Measurements from ENCODE around the gene PTH1R.

Gene PTH1R

DNA sequence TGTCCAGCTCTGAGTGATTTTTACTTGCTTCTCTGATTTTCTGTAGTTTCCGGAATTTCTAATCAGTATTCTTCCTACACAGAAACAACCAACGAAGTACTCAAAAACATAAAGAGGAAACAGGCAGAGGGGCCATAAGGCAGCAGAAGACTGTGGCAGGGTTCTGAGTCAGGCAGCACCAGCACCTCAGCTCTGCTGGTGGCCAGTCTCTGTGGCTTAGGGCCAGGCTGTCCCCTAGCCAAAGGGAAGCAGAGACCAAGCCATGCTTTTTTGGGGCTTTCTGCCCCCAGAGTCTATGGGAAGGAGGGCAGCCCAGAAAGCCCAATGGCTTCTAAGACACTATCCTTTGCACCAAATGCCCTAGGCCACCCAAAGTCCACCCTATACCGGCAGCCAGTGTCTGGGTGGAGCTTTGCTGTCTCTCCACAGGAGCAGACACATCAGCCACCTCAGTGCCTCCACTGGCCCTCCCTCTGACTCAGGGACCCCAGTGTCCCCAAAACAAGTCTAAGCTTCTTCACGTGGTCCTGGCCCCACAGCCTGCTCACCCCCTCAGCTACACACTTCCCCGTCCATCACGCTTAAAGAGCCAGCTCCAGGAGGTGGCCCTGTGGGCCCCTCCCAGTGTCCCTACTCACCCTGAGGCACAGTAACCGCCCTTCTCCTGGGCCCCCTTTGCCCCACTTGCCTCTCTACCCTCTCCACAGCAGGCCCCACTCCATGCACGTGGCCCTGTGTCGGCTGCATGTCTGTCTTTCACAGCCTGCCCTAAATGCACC, 52.8 kb downstream of the PTH1R start:
- no peak for DNase-seq (ENCODE audit: low read depth in 2 of 2)

DNA sequence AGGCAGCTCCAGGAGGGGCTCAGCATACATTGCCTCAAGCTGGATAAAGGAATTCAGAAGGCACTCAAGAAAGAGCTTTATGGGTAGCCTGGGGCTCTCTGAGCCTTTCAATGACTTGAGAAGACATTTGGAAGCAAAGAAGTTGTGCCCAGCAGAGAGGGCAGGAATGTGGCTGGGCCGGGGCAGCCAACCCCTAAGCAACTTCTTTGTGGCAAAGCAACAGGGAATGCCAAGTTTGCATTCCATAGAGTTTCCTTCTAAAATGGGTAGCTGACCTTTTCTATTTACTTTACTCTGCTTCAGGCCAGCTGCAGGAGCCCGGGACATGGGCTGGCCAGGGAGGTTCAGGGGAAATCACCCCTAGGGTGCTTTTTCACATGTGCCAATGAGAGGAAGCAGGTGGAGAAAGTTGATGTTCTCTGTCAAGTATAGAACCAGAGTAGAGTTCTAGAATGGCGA, 53.5 kb downstream of the PTH1R start:
- DNase-seq (ENCODE audit: low read depth in 2 of 2): no peak

DNA sequence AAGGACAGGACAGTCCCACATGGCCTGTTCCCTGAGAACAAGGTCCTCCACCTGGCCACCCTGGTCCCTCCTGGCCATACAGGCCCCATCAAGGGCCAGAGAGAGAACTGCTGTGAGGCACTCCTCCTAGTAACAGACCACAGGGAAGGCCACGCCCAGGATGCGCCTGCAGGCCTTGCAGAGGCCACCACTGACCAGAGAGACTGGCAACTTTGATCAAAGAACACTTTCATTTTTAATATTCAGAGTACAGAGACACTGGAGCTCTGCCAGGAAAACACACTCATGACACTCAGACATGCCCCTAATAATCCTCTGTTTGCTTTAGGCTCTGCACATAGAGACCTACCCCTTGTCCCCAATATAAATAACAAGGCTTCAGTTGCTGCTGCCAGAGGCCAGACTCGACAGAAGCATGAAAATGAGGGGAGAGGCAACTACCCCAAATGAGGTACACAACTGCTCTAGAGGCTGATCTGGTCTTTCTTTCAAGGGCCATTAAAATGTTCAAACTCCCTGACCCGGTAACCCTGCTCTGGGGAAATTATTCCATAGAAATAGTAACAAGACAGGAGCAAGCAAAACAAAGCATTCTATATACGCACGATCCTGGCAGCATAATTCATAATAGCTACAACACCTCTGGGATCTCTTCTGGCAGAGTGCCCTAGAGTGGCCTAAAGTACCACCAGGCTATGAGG, 54.3 kb downstream of the PTH1R start:
- DNase-seq (ENCODE audit: low read depth in 2 of 2): no peak

DNA sequence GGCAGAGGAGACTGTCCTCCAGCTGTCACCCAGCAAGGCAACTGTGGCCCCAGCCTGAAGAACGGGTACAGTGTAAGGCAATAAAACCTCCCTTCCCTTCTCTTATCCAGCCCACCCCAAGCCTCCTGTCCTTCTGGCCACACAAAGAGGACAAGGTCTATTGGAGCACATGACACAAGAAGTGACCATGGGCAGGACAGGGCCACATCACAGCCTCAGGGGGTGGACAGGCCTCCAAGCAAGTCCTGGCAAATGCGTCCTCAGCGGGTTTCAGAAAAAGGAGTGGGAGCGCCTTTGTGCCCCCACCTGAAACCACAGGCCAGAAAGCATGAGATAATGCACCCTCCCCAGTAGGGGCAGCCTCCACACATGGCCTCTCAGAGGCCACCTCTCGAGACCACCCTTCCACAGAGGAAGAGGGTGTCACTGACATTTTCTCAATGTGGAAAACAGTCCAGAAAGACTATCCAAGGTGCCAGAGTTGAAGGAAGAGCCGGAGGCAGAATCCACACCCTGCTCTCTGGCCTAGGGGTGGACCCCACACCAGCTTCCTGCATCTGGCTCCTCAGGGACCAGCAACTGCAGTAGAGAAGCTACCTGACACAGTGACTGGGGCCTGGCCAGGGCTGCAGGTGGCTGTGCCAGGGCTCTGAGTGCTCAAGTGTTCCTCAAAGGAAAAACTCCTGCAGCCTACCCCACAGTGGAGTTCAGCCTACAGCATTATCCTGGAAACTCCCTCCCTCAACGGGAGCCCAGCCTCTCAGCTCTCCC, 55.1 kb downstream of the PTH1R start:
- DNase-seq (ENCODE audit: low read depth in 2 of 2): no peak

DNA sequence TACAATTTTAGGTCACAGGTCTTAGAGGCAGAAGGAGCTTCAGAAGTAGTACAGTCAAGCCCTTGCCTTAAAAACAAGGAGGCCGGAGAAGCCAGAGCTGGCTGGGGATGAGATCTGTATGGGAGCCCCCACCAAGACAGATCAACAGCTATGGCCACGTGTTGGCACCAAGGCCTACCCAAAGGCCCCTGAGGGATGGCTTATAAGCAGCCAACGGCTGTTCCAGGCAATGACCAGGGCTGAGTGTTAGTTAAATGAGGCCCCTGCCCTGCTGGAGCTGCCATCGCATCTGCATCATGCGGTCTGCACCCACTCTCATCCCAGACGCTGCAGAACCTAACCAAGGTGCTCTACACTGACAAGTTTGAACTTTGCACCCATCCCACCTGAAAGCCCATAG, 55.7 kb downstream of the PTH1R start:
- DNase-seq (ENCODE audit: low read depth in 2 of 2): no peak

DNA sequence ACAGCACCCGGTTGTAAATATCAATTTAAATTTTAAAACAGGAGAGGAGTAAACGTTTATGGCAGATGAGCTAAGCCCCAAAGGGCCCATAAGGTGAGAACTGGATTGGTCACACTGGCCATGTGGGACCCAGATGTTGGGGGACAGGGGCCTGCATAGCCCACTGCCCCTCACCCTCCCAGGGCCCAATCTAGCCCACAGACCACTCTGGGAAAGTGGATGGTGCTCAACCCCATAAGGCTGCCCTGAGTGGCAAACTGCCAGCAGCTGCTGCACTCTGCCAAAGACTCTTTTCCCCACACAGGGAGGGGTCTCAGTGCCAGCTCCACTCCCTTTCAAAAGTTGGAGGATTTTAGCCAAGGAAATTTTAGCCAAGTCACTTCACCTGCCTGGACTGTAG, 56.6 kb downstream of the PTH1R start:
- no peak for DNase-seq (ENCODE audit: low read depth in 2 of 2)

DNA sequence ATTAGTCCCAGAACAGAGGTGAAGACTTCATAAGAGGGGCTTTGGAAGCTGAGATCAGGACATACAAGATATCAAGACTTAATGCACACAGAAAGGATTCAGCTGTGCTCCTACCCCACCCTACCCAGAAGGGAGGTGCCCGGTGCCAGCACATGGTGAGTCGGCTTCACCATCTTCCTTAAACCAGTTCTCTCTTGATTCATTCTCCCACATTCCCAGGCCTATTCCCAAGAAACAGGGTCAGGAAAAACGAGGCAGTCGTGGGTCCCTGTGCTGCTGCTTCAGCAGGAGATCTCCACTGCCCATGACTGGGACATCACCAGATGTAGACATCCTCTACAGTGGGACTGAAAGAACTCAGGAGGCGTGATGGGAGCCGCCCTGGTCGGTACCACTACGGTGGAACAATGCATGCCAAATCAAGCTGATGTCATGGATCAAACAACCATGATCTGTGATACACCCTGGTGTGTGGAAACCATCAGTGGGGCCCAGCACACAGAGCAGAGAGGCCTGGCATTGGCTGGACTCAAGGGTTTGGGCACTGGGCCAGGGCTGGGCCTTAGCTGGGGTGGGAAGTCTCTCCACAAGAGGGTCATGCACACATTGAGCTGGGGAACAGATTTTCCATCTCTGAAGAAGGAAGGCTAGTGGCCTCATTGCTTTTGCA, 57.1 kb downstream of the PTH1R start:
- no peak for DNase-seq (ENCODE audit: low read depth in 2 of 2)

DNA sequence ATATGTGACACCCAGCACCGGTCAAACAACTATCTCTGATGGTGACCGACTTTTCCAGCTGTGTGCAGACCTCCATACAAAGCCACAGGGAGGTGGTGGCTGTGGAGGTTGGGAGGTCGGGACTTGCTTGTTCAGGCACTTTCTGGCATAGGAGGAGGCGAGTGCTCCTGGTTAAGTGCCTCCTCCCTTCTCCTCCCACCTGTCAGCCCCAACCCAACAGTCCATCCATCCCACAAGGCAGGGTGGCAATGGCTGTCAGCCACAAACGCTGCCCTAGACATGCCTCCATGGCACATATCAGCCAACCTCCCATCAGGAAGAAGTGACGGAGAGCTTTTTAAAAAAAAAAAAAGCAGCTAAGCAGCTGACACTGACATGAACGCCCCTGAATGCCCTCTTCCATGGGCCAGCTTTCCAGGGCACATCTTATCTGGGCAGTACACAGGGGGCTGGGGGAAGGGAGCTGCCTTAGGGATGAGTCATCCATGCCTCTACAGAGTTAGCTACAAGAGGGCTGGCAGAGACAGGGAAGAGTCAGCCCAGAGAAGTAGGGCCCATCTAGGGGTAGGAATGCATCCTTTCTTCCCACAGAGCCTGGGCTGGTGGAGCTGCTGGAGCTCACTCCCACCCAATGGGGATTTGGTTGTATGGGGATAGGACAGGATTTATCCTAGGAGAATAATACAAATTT, 57.8 kb downstream of the PTH1R start:
- DNase-seq (ENCODE audit: low read depth in 2 of 2): no peak

DNA sequence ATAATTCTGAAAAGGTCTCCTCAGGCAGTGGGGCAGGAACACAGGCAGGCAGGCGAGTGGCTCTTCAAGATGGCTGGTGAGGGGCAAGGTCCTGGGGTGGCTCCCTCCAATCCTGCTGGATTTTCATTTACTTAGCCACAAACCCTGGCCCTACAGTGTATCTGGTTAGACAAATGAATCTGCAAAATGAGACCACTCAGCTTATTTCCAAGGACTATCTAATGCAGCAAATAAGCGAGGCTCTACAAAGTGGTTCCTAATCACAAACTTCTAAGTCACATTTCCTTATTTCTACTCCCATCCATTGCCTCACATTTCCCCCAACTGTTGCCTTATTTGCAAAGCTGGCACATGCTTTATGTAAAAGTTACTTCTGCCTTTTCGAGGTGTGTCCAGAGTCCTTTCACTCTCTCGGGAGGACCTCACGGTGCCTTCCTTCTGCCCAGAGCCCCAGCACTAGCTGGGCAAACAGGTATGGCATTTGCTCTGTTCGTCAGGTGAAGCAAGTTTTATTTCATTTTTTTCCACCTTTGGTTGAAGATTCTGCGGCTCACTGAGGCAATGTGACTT, 58.6 kb downstream of the PTH1R start:
- no peak for DNase-seq (ENCODE audit: low read depth in 2 of 2)

DNA sequence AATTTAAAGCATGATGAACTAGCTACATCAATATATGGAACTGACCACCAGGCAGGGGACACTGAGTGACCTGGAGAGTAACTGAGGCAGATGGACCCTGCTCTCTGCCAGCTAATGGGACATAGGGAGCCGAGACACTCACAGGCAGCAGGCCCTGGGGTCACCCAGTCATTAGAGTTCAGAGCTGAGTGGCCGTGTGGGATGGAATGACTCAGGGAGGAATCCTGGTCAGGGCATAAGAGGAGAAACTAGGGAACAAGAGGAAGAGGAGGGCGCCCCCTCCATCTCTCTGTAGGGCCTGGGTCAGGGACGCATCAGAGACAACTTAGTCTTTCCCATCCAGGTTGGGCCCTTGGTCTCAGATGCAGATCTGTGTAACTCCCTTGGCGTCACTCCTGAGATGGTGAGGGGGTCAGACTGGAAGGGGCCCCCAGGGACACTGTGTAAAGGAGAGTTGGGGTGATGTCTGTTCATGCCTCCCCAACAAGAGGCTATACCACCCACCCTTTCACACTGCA, 59.3 kb downstream of the PTH1R start:
- DNase-seq (ENCODE audit: low read depth in 2 of 2): no peak

DNA sequence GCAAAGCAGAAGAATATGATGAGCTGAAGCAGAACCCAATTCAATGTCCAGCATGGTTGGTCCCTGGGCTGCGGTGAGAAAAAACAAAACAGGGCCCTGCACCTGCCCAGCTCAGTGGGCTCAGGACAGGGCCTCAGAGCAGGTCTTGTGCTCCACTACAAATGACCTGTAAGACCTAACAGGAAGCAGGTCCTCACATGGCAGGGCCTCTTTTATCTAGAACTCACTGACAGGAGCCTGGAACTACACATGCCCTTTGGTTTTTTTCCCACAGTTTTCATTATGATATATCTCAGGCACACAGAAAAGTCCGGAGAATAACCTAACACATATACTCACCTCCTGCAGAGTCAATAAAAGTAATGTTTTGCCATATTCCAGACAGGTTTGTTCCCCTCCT, 60.6 kb downstream of the PTH1R start:
- DNase-seq (ENCODE audit: low read depth in 2 of 2): no peak

DNA sequence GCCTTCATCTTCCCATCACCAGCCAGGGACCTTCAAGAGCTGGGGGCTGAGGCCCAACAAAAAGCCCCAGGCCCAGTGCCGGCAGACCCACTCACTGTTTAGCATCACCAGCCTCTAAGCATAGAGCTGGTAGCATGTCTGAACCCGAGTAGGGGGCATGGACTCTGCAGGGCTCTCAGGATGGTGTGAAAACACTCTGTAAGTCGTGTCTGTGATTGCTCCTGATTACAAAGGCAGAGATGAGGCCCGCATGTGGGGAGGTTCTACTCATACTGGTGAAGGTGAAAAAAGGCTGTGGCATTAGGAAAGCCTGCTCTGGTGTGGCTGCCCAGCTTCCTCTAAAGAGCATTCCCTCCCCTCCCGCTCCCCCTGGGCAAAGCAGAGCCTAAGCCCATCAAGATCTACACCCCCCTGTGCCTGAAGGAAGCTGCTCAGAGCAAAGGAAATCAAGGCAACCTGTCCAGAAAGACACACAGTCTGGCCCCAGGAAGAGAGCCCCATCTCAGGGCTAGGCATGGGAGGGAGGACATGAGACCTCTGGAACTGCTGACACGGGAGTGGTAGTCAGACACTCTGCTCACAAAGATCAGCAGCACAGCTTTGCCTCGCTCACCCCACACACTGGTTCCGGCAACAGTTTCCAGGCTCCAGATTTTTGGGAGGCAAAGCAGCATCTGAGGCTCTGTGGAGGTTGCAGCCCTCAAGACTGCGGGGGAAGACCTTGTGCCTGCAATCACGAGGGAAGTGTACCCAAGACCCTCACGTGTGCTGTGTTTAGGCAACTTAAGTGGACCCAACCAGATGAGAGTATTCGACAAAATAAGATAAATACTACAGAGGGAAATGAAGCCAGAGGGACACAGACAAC, 62.3 kb downstream of the PTH1R start:
- DNase-seq (ENCODE audit: low read depth in 2 of 2): no peak

DNA sequence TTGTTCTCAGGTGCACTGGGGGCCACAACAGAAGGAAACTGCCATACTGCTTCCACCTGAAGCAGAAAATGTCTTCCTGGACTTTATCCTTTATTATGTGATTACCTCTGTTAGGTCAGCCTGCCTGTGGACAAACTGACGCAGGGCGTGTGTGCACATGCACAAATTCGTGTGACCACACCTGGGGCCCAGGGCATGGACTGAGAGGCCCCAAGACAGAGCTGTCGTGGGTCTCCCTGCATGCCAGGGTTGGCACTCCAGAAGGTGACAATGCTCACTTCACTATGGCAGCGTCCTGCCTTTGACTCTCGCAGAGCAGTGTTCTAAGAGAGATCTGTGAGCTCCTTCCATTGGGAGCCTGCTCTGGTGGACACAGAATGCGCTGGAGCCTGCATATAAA, 64.6 kb downstream of the PTH1R start:
- DNase-seq (ENCODE audit: low read depth in 2 of 2): no peak

DNA sequence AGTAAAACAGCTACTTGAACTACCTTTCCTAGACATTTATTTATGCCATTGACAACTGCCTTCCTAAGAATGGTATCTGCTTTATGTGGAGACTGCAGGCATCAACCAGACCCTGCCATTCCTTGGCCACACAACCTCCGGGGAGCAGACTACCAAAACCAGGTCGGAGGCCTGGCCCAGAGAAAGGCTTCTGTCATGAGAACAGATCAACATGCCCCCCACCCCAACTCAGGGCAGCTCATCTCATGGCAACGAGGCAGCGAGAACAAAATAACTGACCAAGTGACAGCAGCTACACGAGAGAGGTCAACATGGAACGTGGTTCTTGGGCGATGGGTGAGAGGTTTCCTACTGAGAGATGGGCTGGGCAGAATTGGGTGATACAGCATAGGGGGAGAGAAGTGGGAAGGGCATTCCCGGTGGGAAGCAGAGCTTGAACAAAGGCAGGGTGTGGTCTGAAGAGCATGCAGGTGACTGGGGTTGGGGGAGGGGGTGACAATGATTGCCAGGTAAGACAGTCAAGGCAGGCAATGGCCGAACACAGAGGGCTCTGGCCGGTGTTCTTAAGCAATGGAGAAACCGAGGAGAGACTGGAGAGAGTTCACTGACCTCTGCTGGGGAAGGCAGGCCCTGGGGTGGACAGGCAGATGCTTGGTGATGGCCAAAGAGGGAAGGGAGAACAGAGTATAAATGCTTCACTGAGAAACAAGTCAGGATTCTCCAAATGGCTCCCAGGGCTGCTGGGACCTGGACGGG, 65.1 kb downstream of the PTH1R start:
- DNase-seq (ENCODE audit: low read depth in 2 of 2): no peak

DNA sequence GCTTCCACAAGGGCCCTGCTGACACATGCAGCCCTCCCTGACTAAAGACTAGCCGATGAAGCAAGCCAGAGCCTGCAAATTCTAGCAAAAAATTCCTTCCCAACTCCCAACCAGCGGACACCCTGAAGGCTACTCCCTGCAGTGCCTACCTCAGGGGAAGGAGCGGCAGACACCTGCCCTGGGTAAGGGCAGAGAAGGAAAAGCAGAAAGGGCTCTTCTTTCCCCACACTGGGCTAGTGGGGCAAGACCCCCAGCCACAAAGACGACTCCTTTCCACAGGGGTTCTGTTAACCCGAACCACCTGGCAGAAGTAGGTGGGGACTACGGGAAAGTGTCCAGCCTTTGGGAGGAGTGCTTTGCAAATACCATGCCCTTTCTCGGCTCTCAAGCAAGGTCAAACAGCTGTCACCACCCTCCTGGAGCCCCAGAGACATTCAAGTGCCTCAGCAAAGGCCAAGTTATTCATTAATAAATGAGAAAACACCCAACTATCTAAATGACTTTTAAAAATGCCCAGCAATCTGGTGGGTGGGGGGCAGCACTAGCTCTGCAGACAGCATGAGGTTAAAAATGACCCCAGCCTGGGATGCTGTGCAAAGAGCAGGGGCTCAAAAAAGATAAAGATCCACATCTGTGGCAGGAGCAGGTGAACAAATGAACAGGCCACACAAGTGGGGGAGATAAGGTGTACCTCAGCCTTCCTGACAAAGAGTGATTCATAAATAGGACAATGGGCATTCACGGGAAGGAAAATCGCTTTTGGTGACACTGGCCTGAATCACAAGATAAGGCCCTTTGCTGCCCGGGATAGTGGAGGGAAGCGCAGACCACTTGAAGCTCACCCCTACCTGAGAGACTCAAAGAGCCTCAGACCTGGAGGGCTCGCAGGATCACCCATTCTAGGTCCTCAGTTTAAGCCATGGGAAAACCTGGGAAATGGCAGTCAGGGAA, 66.0 kb downstream of the PTH1R start:
- no peak for DNase-seq (ENCODE audit: low read depth in 2 of 2)

DNA sequence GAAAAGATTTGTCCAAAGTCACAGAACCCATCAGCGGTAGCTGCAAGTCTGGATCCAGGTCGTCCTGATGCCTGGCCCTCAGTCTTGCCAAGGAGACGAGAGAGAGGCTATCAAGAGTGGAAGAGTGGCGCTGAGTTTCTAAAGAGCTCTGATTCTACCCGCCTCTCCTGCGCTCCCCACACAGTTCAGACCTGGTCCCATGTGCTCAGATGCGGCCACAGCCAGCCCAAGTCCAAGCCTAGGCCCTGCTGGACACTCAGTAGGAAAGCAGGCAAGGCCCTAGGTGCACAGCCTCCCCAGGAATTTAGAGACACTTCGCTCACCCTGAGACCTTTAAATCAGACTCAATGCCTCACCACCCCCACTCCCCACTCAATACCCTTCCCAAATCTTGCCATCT, 66.7 kb downstream of the PTH1R start:
- no peak for DNase-seq (ENCODE audit: low read depth in 2 of 2)

DNA sequence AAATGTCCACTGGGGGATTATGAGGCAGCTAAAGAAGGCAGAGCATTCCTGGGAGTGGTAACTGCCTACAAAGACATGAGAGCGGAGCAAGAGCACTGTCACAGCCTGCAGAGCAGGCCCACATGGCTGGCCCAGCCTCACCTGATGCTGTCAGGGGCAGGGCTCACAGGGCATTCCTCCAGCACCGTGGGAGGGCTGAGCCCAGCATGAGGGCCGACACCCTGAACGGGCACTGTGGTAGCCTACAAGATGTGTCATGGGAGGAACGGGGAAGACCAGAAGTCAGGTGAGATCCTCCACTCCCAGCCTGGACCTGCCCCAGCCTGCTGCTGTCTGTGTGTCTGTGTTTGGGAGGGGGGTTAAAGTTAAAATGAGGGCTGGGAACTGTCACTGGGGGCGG, 68.9 kb downstream of the PTH1R start:
- DNase-seq (ENCODE audit: low read depth in 2 of 2): no peak

All from stimulated activated CD8-positive, alpha-beta memory T cell treated with anti-CD3 and anti-CD28 coated beads, Interleukin-7, amount 100 ng/mL, for 4 hours (primary cell).